NCI-H1694 treated with DMSO at 0.1 percent for 48 hours (cell line): ENCODE data around the gene PCBD1.
"Not testable (repeated sequence)": the region's sequence is repeated elsewhere in the genome, so short reads cannot be mapped to it uniquely, and the experiment has no call there.

Source experiments
- DNase-seq: peaks from one replicate; lab custom pipeline; 2025; lab: John Stamatoyannopoulos, UW

PCBD1 gene

DNA sequence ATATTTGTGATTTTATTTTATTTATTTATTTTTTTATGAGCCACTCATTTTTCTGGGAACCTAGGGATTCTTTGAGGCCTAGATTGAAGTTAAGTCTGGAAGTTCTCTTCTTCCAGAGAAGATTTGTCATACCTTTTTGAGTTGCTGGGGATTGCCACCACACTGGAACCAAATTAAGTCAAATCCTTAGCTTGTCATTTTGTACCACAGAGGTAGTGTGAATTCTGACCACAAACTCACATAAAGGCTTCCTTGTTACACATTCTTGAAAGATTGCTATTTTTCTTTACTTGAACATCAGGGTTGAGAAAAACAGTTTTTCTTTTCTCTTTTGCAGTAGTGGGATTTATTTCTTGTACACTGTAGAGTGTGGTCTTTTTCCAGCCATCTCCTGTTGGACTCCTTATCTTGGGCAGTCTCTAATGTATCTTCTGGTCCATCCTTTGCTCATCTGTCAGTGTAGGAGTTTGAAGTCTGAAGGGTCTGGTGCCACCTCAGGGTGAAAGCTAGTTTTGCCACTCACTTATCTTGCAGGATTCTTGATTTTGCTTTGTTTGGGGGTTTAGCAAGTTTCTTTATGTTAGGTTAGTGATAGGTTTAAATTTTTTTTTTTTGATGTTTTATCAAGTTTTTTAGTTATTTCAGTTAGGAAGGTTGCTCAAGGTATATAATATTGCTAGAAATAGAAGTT lies 24.8 kb downstream of the PCBD1 start:
- DNase-seq, result no peak

DNA sequence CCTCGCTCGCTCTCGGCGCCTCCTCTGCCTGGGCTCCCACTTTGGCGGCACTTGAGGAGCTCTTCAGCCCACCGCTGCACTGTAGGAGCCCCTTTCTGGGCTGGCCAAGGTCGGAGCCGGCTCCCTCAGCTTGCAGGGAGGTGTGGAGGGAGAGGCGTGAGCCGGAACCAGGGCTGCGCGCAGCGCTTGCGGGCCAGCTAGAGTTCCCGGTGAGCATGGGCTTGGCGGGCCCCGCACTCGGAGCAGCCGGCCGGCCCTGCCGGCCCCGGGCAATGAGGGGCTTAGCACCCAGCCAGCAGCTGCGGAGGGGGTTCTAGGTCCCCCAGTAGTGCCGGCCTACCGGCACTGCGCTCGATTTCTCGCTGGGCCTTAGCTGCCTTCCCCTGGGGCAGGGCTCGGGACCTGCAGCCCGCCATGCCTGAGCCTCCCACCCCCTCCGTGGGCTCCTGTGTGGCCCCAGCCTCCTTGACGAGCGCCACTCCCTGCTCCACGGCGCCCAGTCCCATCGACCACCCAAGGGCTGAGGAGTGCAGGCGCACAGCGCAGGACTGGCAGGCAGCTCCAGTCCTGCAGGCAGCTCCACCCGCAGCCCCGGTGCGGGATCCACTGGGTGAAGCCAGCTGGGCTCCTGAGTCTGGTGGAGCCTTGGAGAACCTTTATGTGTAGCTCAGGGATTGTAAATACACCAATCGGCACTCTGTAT lies 26.7 kb downstream of the PCBD1 start:
- not testable (repeated sequence) for DNase-seq

DNA sequence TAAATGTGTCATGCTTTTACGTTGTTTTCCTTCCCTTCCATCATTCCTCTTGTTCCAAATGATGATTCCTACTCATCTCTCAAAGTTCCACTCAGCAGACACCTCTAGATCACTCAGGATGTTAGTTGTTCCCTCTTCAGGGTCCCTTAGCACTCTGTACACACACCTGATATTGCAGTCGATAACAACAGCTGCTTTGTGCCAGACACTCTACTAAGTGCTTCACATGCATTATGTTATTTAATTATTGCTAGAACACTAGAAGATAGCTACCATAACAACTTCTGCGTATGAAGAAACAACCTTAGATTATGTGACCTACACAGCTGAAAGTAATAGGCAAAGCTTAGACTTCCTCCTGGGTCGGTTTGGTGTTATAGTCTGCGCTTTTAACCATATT lies 29.6 kb downstream of the PCBD1 start:
- DNase-seq, result no peak

DNA sequence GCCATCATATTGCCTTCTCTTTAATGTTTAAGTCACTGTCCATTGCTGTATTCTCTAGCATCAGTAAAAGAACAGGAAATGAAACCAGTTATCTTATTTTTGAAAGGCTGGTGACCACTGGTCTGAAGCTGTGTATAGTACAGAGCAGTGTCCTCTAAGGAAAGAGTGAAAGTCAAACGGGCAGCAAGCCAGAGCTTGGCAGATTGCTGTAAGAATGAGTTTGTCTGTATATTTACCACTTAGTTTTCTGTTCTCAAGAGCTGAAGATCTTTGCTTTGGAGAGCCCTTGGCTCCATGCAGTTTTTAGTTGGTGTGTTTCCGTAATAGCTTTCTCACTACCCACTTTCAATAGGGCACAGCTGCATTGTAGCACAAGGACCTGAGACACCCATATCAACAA lies 31.9 kb downstream of the PCBD1 start:
- no peak for DNase-seq

DNA sequence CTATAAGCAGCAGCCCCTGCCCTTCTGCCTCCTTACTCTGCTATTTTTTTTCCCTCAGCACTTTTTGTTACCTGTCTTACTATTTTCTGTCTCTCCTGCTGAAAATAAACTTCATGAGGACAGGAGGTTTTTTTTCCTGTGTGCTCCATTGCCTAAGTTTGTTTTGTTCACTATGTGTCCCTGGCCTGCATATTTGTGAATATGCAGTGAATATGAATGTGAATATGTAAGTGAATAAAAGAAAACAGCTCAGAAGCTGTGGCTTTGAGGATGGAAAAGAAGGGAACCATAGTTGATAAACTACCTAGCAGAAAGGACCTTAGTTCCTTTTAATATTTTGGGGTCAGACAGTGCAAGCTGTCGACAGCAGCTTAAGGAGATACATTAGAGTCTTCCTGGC lies 34.9 kb downstream of the PCBD1 start:
- no peak for DNase-seq

DNA sequence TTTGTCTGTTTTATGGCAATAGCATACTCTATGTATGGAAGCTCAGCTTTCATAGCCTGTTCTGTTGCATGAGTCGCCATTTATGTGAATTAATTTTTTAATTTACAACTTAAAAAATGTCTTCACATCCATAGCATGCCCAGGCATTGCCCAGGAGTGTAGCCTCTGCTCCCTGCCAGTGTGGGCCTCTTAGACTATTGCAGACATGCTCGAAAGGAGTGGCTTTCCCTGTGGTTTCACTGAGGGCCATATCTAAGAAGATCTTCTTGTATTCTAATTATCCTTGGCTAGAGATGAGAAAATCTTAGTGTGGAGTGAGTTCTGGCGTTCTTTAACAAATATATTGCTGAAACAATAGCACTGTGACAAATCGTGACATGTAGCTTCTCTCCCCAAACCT lies 35.3 kb downstream of the PCBD1 start:
- no peak for DNase-seq

DNA sequence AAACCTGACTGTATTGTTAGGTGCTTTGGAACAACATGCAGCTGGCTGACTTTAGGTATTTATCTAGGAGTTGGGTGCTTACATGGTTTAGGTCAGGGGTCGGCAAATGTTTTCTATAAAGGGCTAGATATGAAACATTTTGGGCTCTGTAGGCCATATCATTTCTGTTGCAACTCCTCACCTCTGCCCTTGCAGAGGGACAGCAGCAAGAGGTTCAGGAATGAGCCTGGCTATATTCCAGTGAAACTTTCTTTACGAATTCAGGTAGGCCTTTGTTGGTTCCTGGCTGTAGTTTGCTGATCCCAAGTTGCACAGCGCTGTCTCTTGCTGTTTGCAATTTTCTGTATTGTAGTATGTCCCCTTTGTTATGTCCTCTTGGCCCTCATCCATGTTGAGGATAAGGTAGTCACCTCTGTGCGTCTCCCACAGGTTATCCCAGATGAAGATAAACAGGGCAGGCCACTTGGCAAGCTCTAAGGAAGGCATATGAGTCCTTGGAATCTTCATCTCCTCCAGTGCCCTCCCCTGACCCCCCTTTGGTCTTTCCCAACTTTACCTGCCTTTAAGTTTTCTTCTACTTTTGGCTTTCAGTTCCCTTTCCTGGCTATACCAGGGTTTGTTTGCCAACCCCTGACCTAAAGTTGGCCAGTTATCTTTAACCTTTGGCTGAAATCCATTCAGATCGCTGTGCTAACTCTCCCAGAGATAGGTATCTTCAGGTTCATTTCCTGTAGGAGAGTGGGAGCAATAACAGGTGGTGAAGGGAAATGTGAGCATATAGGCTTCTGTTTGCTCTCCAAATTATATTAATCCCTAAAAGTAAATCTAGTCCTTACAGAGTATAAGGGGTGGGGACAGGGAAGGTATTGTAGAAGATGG lies 36.5 kb downstream of the PCBD1 start:
- no peak for DNase-seq

DNA sequence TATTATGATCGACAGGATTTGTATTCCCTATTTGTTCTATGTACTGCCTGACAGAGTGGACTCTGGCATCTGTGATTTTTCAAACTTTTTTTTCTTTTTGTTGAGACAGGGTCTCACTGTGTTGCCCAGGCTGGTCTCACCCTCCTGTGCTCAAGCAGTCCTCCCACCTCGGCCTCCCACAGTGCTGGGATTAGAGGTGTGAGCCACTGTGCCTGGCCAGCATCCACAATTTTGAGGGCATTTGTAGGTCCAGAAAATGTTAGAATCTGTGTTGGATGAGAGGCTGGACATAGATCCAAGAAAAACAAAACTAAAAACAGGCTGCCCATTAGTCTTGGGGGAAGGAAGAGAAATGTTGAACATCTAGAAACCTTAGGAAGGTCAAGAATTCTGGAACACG lies 38.3 kb downstream of the PCBD1 start:
- no peak for DNase-seq

DNA sequence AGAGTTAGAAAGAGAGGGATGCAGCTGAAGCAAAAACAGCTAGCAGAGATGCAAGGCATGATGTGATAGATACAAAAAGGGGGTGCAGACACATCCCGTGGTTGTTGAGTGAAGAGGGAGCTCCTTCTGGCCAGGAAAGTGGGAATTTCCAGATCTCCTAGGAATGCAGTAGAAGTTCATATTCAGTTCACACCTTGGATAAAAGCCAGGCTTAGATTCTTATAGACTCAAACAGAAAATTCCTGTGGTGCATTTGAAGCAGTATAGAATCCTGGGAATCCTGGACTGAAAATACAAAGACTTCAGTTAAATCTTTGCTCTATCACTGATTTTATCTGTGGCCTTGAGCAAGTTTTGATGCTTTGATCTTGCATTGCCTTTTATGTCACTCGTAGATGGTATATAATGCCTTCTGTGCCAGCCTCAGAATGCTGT lies 38.8 kb downstream of the PCBD1 start:
- no peak for DNase-seq

DNA sequence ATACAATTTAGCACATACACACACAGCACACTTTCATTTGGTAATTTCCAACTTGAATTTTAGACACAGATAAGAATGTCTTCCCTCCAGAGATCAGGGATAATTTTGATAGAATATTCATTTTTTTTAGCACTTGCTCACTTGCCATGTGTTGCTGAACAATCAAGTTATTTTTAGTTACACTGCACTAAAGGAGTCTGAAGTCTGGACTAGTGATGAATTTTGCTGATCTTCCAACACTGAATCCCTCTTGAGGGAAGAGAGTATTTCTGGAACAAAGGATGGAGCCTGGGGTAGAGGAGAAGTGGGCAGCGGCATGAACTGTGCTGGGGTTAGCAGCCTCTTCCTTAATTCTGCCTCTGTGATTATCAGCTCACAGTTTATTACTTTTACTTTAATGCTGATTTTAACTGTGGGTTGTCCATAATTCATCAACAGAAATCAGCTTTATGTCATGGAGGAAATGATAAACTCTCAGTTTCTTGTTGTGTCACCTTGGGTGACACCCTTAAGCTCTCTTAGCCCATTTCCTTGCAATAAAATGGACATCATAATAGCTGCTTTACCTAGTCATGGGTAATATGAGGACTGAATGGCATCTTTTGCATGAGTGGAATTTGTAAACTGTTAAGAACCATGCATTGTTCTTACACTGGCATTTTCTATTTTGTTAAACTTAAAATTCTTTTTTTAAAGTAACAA lies 40.6 kb downstream of the PCBD1 start:
- DNase-seq, result no peak

DNA sequence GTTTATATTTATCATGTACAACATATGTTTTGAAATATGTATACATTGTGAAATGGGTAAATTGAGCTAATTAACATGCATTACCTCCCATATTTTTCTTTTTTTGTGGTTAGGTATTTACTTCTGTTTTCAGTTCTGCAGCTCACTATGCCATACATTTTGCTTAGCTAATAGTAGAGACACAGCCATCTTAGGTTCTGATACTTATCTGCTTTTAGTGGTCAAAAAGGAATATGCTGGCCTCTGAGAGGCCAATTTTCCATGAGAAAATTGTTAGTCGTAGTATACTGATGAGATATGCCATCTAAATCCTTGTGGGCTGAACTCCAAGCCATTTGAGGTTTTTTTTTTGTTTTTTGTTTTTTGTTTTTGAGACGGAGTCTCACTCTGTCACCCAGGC lies 41.6 kb downstream of the PCBD1 start:
- DNase-seq, result no peak

DNA sequence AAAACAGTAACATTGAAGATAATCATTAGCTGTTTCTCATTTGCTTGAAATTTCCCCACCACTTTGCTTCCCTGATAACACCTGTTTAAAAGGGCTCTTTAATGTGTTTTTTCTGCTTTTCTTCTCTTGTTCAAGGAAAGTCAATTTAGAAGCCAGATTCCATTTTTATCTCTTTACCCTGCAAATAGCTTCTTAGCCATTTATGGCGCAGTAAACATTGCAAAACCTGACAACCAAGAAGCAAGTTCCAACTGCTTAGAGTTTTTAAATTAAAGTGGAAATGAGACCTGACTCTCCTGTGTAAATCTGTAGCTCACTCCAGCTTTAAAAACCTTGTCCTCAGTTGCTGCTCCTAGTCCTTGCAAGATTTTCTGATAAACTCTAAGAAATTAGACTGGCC lies 42.5 kb downstream of the PCBD1 start:
- no peak for DNase-seq

DNA sequence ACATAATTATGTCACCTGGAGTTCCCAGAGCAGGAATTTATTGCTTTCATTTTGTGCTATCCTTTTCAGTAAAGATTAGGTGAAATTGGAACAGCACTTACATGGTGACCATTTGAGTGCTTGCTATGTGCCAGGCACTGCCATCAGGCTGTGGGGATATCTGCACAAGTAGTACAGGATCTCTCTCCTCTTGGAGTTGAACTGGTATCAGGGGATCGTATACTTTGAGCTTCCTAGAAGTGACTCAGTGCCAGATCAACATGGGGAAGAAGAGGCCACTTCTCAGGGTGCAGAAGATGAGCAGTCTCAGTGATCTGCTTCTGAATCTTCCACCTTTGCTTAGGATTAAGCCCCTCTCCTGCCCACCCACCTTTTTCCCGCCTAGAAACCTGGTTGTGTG lies 43.1 kb downstream of the PCBD1 start:
- no peak for DNase-seq

DNA sequence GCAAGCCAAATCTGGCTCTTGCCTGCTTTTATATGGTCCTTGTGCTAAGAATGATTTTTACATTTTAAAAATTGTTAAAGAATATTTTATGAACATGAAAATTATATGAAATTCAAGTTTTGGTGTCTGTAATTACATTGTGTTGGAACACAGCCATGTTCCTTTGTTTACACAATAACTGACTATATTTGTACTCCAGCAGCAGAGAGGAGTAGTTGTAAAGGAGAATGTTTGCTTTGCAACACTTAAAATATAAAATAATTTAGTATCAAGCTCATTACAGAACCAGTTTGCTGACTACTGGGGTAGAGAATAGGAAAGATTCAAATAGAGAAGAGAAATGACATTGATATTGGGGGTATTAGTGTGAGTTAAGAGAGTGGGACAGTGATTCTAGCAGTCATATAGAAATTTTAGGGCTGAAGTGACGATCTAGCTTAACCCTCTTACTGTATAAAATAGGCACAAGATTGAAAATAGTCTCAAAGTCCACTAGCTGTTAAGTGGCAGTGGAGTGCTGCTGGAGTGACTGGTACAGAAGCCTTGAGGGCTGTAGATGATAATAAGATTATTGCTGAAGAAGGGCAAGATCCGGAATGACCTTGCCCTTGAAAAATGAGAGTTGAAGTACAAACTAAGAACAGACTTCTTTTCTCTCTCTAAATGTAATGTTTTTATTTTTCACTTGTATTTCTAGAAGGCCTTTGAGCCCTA lies 44.4 kb downstream of the PCBD1 start:
- DNase-seq, result no peak

DNA sequence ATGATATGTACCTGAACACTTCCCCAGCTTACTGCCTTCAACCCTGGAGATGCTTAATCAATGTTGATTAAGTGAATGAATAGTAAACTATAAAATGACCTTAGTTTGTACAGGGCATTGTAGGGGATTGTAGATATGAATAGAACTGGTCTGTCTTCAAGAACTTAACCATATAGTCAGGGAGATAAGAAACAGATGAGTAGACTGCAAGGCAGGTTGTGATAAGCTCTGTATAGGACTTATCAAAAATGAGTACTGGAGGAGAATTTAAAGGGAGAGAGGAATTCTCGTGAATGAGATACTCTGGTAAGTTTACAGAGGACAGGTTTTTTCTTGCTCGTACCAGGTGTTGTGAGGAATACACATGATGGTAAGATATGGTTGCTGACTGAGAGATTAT lies 45.0 kb downstream of the PCBD1 start:
- no peak for DNase-seq

DNA sequence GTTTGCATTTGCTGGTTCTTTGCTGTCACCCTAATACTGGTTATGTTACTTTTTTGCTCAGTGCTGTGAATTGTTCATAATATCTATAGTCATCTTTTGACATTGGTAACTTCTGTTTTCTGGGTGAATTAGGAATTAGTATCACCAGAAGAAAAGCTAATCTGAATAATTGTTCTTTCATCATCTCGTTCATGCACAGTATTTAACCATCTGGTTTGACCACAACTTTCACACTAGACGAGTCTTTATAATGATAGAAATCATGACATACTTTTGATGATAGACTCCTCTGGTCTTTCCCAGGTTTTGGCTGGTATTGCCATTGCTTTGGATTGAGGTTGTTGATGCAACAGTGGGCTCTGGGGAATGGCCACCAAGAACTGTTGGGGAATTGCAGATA lies 47.5 kb downstream of the PCBD1 start:
- no peak for DNase-seq

DNA sequence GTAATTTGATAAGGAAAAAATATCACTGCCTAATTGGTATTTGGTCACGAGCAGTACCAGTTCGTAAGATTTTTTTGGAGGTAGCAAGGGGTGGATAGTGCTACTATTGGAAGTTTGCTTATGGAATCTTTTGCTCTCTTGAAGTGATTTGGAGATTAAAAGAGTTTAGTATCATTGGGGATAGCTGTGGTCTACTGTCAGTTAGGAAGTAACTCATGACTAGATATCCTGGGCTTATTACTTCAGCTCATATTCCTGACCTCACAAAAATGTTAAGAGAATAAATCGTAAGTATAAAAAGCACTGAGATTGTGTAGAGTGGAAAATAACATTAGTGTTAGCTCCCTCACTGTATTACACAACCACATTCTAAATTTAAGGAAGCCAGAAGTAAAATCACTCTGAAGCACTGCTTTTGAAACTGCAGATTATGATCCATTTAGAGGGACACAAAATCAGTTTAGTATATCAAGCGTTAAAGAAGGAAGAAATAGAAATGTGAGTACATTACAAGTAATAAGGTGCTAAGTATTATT lies 50.0 kb downstream of the PCBD1 start:
- no peak for DNase-seq

DNA sequence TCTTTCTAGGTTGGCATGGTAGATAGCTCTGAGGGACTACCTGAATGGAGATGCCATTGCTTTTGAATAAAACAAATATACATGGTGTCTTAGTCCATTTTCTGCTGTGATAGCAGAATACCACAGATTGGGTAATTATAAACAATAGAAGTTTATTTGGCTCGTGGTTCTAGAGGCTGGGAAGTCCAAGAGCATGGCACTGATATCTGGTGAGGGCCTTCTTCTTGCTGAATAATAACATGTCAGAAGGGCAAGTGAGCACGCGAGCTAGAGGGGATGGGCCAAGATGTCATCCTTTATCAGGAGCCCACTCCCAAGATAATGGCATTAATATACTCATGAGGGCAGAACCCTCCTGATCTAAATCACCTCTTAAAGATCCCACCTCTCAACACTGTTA lies 50.7 kb downstream of the PCBD1 start:
- DNase-seq, result no peak

DNA sequence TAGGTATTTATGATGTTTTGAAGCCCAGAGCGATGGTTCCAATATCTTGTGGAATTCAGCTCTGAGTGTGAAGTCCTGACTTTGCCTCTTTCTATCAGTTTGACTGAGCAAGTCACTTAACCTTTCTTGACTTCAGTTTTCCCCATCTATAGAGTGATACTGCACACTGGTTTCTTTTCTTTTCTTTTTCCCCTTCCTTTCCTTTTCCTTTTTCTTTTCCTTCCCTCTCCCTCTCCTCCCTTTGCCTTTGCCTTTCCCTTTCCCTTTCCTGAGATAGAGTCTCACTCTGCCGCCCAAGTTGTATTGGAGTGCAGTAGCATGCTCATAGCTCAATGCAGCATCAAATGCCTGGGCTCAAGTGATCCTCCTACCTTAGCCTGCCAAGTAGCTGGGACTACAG lies 52.0 kb downstream of the PCBD1 start:
- DNase-seq, result no peak

DNA sequence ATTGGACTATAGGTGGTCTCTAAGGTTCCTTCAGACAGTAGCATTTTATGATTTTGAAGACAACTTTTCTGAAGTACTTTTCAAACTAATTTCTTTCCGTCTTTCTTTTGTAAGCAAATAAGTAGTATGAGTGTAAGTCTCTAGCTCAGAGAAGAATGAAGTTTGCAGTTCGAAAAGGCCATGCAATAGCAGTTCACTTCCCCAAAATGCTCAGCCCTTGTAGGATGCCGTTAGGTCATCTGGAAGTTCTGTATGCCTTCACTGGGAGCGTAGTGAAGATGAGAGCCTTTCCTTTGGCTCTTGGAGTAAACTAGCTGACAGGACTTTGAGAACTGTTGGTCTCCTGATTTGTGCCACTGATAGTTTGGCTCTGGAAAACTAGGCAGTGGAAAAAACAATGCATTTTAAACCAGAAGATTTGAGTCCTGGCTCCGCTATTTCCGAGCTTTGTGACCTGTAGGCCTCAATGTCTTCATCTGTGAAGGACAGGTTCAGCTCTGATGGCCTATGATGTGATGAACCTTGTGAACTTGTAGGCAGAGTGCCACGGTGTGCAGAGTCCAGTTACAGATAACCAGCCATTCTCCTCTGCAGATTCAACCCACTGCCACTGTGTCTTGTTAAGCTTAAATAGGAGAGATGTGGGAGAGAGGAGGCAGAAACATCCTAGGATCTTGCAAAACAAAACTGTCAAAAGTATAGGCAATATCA lies 53.8 kb downstream of the PCBD1 start:
- no peak for DNase-seq

DNA sequence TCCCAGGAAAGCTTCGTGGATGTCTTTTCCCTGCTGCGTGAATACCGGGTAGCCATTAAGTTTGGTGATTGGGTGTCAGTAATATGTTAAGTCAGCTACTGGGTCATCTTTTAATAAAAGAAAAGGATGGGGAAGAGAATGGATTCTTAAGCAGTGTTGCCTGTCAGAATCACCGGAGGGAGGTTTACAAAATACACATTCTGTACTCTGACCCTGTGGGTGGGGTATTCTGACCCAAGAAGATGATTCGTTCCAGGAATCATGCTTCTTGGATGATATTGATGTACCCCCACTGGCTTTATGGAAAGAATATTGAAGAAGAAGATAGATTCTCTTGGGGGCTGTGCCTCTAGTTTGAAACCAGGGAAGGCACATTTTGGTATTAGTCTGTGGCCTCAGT lies 54.3 kb downstream of the PCBD1 start:
- DNase-seq, result no peak
